Lung (tissue), 16 donors: ENCODE results near the gene SEMG1. TPM values are rescaled to one million over a fixed set of nuclear protein-coding genes. Genes with fewer than 3 reads are reported as not detected.
A peak's percentile ranks its signal among the peaks of the same experiment; 100 is the strongest.

ENCODE experiments used
- ATAC-seq: fragments of 200-7000 bp; cut with Tn5 transposase; one replicate; pipeline ENCODE4 v1.9.1; 2020; ENCODE audit warnings: moderate number of reproducible peaks; ENCODE audit not compliant: insufficient read depth, low FRiP score
- DNase-seq, 3 donors: peaks; one replicate each; pipeline ENCODE4 v3.0.0-alpha.2; 2013 to 2017
- H3K27ac ChIP-seq, 2 donors: one replicate each; pipeline ENCODE4 v1.5.1; 2013; ENCODE audit warnings: mild to moderate bottlenecking in 2 of 2, moderate library complexity in 2 of 2, control low read depth in 1 of 2, inconsistent platforms in 1 of 2, low read depth in 1 of 2, low read length in 1 of 2
- H3K27me3 ChIP-seq, 3 donors: one replicate each; pipeline ENCODE4 v1.5.1; 2013; ENCODE audit warnings: low read length in 2 of 3; ENCODE audit not compliant: control insufficient read depth in 3 of 3, insufficient read depth in 3 of 3
- H3K36me3 ChIP-seq, 4 donors: one replicate each; pipeline ENCODE4 v1.5.1; 2013; ENCODE audit warnings: low read length in 4 of 4, mild to moderate bottlenecking in 1 of 4, moderate library complexity in 1 of 4; ENCODE audit not compliant: control insufficient read depth in 4 of 4, insufficient read depth in 4 of 4
- H3K4me1 ChIP-seq, 5 donors: one replicate each; pipeline ENCODE4 v1.5.1; 2013; ENCODE audit warnings: low read length in 5 of 5, mild to moderate bottlenecking in 2 of 5, moderate library complexity in 1 of 5; ENCODE audit not compliant: control insufficient read depth in 5 of 5, insufficient read depth in 5 of 5
- H3K4me3 ChIP-seq: one replicate; pipeline ENCODE4 v1.5.1; 2013; ENCODE audit warnings: mild to moderate bottlenecking, control low read depth, moderate library complexity
- H3K9ac ChIP-seq, 2 donors: one replicate each; pipeline ENCODE4 v1.5.1; 2013; ENCODE audit warnings: low read length in 2 of 2, control low read depth in 1 of 2; ENCODE audit not compliant: insufficient read depth in 1 of 2
- H3K9me3 ChIP-seq, 4 donors: one replicate each; pipeline ENCODE4 v1.5.1; 2013; ENCODE audit warnings: low read length in 3 of 4, mild to moderate bottlenecking in 1 of 4, moderate library complexity in 1 of 4; ENCODE audit not compliant: control insufficient read depth in 4 of 4, insufficient read depth in 3 of 4
- CTCF ChIP-seq: IDR thresholded peaks from 2 replicates; pipeline ENCODE4 v1.5.1; 2012; ENCODE audit warnings: mild to moderate bottlenecking; ENCODE audit errors: control extremely low read depth, extremely low read depth
- WGBS, 2 donors: extraction: QIAGEN DNeasy Blood & Tissue Kit; methylation state at CpG; one replicate each; pipeline ENCODE4 v1.1.7; 2013; 5-methylcytosine and 5-hydroxymethylcytosine counted together
- long read RNA-seq, 5 donors: transcript quantifications; one replicate each; lab custom pipeline, GENCODE V29; 2026
- polyA plus RNA-seq, 2 donors: library from polyadenylated mRNA; stranded (reverse); fragments of 200-250 nt; gene quantifications; one replicate each; pipeline ENCODE4 v1.2.1, GENCODE V29; 2013
- total RNA-seq, 2 donors: library from RNA; depleted of rRNA in 1 of 2; stranded (reverse); fragments of >200 nt in 1 of 2; gene quantifications; one replicate each; pipeline ENCODE4 v1.2.1, GENCODE V29; 2014 to 2021
- donor health status: control.
- donor health status: control.
- donor health status: Bipolar disorder and iron deficiency.
- donor health status: healthy.
- donor health status: DM: yes; HTN: yes; CAD: no.

SEMG1 gene
- total RNA-seq (under 1 TPM in 1 of 2 donors, not detected in 1; 0.14 TPM), polyA plus RNA-seq (not detected)
- long read RNA-seq, donor 1, result 0 reads
- long read RNA-seq, donor 2, result 0 reads
- long read RNA-seq, donor 3, result 0 reads
- long read RNA-seq, donor 4, result 0 reads
- long read RNA-seq, donor 5, result 0 reads

- Histone ChIP-seq H3K9ac (no peak within 1 kb of the TSS), H3K27me3 (peaks cover 0 to 3% (median 0%) of the 10 kb centered on the region in 3 donors), H3K36me3 (no peaks in the 10 kb centered on the region), H3K9me3 (peaks cover 0 to 5% (median 2%) of the 10 kb centered on the region in 4 donors), H3K4me3 (no peak within 1 kb of the TSS), H3K27ac (no peak within 1 kb of the TSS), H3K4me1 (no peaks in the 10 kb centered on the region)
- no peak for ATAC-seq
- no peak for DNase-seq
- 6 to 32% methylated on average over 1 of the region's 1 CpG for WGBS, 2 donors
- no peak for TF ChIP-seq CTCF
Observed at GRCh38 chr20:45206725-45207124, at the start of gene SEMG1. SEMG1 (plus strand) TSS chr20:45207033; CDS start chr20:45207054, 21 bp downstream.

- WGBS, 2 donors, result 45 to 64% methylated on average over 1 of the region's 1 CpG
- peak in 2 of 3 donors; percentile 52 to 63 for DNase-seq
- H3K27ac ChIP-seq, result no peak overlapping the region
Observed at GRCh38 chr20:45157962-45158361, 48.9 kb upstream of the SEMG1 start.

DNA sequence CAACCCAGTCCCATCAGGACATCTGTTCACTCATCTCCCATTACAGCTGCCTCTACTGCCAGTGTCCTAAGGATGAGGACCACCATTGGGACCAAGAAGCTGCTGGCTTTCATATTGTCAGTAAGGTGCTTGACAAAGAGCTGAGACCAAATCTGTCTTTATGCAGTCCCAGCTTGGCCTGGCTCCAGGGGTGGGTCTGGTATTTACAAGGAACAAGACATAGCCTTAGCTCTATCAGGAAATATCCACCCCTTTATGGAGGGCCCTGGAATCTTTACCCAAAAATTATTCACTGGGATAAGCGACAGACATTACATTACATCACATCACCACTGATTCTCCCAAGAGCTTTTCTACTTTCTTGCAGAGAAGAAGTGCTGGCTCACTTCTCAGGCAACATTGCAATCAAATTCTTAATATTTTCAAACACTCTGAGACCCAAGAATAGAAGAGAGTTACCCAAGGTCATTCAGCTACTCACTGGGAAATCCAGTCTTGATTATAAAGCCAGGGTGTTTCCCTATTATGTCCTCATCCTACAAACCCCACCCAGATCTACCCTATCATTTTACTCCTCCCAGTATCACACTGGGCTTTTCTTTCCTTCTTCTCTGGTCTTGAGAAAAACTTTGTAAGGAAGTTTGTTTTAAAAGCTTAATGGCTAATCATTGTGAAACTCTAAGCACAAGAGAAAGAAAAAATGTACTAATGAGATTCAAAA, 43.6 kb upstream of the SEMG1 start:
- no peak overlapping the region for H3K4me3 ChIP-seq
- no peak for ATAC-seq
- H3K36me3 ChIP-seq, result no peaks in the 10 kb centered on the region
- H3K9ac ChIP-seq, result no peak overlapping the region
- 57 to 70% methylated on average over 1 of the region's 1 CpG for WGBS, 2 donors
- no peak overlapping the region for H3K27ac ChIP-seq
- no peak for DNase-seq
- no peak for TF ChIP-seq CTCF
- no peaks in the 10 kb centered on the region for H3K4me1 ChIP-seq
- no peaks in the 10 kb centered on the region for H3K27me3 ChIP-seq
- H3K9me3 ChIP-seq, result peaks cover 0 to 14% (median 6%) of the 10 kb centered on the region in 4 donors

More at GRCh38 chr20:45157962-45158361, 48.9 kb upstream of the SEMG1 start:
- peaks cover 0 to 14% (median 8%) of the 10 kb centered on the region in 4 donors for H3K9me3 ChIP-seq
- peaks cover 0 to under 1% (median 0%) of the 10 kb centered on the region in 5 donors for H3K4me1 ChIP-seq
- H3K27me3 ChIP-seq, result no peaks in the 10 kb centered on the region
- no peak for ATAC-seq
- no peak overlapping the region for H3K9ac ChIP-seq
- no peak for TF ChIP-seq CTCF
- no peaks in the 10 kb centered on the region for H3K36me3 ChIP-seq
- H3K4me3 ChIP-seq, result no peak overlapping the region
